Activated effector memory CD4-positive, alpha-beta T cell treated with Interleukin-2 at 50 U/mL for 16 hours (primary cell): ENCODE results near the gene ABCD2.
"Not testable (repeated sequence)": the region's sequence is repeated elsewhere in the genome, so short reads cannot be mapped to it uniquely, and the experiment has no call there.

ENCODE experiments used
- DNase-seq: peaks from one replicate; pipeline ENCODE4 v3.0.0-alpha.2; 2020

ABCD2 gene

GRCh38 chr12:39532448-39532847 is 87.2 kb downstream of the ABCD2 start:
- no peak for DNase-seq

GRCh38 chr12:39526974-39527373 is 92.6 kb downstream of the ABCD2 start:
- no peak for DNase-seq

GRCh38 chr12:39522167-39522566 is 97.4 kb downstream of the ABCD2 start:
- not testable (repeated sequence) for DNase-seq

DNA sequence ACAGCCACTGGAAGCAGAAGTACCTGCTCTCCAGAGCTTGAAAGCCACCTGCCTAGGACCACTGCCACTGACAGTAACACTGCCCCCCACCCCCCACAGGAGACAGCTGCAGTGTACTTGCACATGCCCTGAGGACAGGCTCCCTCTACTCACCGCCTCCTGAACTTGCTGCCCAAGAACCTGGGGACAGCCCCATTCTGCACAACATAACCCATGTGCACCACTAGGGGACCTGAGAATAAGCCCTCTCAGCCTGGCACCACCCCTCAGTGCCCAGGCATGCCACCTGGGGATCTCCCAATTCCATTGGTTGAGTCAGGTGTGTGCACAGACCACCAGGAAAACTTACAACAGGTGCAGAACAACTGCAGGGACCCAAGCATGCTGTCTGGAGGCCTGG is 109.6 kb downstream of the ABCD2 start:
- DNase-seq: no peak

DNA sequence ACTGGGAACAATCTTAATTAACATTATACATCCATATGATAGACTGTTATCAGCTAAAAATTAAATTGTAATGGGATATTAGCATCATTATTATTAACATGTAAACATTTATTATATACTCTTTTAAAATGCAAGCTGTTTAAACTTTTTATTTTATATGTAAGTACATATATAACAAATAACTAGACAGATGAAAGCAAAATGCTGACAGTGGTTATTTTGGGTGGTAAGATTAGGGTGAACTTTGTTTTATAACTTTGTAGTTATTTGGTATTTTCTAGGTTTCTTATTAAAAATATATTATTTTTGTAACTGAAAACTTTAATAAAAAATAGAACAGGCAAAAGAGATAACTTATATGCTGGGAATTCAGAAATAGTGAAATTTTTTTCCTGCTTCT is 114.0 kb downstream of the ABCD2 start:
- DNase-seq: no peak

DNA sequence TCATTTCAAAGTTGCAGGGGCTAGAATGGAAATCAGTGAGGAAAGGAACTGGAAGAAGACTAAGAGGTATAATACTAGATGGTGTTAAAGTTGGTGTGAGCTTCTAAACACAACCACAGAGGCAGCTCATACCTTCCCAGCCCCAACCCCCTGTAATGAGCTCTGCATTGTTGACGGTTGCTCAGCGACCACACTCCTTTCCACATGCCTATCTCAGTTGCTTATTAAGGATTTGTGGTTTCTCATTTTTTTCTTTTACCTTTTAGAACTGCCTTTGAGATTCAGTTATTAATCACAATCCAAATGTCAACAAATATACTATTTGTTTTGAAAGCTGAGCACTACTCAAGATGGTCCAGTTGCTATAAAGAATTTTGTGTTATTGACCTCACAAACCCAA is 114.6 kb downstream of the ABCD2 start:
- no peak for DNase-seq

GRCh38 chr12:39503439-39503838 is 116.2 kb downstream of the ABCD2 start:
- DNase-seq: no peak

DNA sequence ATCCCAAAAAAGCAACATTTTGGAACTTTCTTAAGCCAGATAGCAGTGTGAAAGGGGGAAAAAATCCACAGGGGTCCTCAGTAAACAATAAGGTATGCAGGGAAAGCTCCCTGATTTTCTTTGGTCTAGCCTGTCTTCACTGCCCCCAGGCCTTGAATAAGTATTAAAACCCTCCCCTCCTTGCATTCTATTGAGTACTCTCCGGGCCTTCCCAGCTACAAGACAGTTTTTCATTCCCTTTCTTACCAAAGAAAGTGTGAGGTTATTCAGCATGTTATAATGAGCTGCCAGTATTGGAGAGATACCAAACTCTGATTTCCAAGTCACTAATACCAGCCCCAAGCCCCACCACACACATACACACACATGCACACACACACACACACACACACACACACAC is 116.9 kb downstream of the ABCD2 start:
- DNase-seq: no peak
